GM23338 (cell line): ENCODE data around the gene XPOT. TPM values are rescaled to one million over a fixed set of nuclear protein-coding genes. Genes with fewer than 3 reads are reported as not detected.

Source experiments
- ATAC-seq: fragments of 200-7000 bp; cut with Tn5 transposase; 3 replicates; pipeline ENCODE4 v1.9.1; 2020
- DNase-seq: peaks from one replicate; pipeline ENCODE4 v3.0.0-alpha.2; 2015; ENCODE audit warnings: low spot score
- H2AFZ ChIP-seq: fragments of 200-600 bp; sonication (generic); 2 replicates; pipeline ENCODE4 v1.8.0; 2016; ENCODE audit warnings: antibody characterized with exemption, mild to moderate bottlenecking, moderate library complexity
- H3F3A ChIP-seq: fragments of 200-600 bp; sonication (generic); replicated peaks from 2 replicates; pipeline ENCODE4 v1.8.0; 2017; ENCODE audit warnings: antibody characterized with exemption, mixed run types, low read depth
- H3K27ac ChIP-seq: fragments of 200-600 bp; sonication (generic); 2 replicates; pipeline ENCODE4 v1.6.1; 2016; ENCODE audit warnings: low read depth
- H3K27me3 ChIP-seq: fragments of 200-600 bp; sonication (generic); 2 replicates; pipeline ENCODE4 v1.8.0; 2016; ENCODE audit warnings: mild to moderate bottlenecking, mixed run types, moderate library complexity; ENCODE audit not compliant: insufficient read depth
- H3K36me3 ChIP-seq: fragments of 200-600 bp; sonication (generic); 2 replicates; pipeline ENCODE4 v1.8.0; 2016; ENCODE audit warnings: mild to moderate bottlenecking; ENCODE audit not compliant: insufficient read depth
- H3K4me1 ChIP-seq: fragments of 200-600 bp; sonication (generic); 2 replicates; pipeline ENCODE4 v1.8.0; 2016; ENCODE audit warnings: mild to moderate bottlenecking, moderate library complexity; ENCODE audit not compliant: insufficient read depth
- H3K4me2 ChIP-seq: fragments of 200-600 bp; sonication (generic); 2 replicates; pipeline ENCODE4 v1.7.1; 2017; ENCODE audit warnings: mixed run types
- H3K4me3 ChIP-seq: fragments of 200-600 bp; sonication (generic); 2 replicates; pipeline ENCODE4 v1.6.1; 2016; ENCODE audit warnings: mixed run types
- H3K79me2 ChIP-seq: fragments of 200-600 bp; sonication (generic); replicated peaks from 2 replicates; pipeline ENCODE4 v1.8.0; 2017; ENCODE audit warnings: mild to moderate bottlenecking; ENCODE audit not compliant: insufficient read depth
- H3K9me2 ChIP-seq: fragments of 200-600 bp; sonication (generic); 2 replicates; pipeline ENCODE4 v1.8.0; 2017; ENCODE audit not compliant: insufficient read depth
- H4K20me1 ChIP-seq: fragments of 200-600 bp; sonication (generic); replicated peaks from 2 replicates; pipeline ENCODE4 v1.8.0; 2017; ENCODE audit warnings: mild to moderate bottlenecking; ENCODE audit not compliant: insufficient read depth
- H3K27ac Mint-ChIP-seq: 2 replicates; pipeline ENCODE4 v1.8.0; 2020; ENCODE audit warnings: inconsistent platforms, mild to moderate bottlenecking, moderate library complexity, mixed read lengths
- H3K27me3 Mint-ChIP-seq: 3 replicates; pipeline ENCODE4 v1.8.0; 2022; ENCODE audit warnings: low read depth, mild to moderate bottlenecking, moderate library complexity, mixed read lengths, inconsistent platforms; ENCODE audit not compliant: insufficient read depth, poor library complexity
- H3K36me3 Mint-ChIP-seq: 3 replicates; pipeline ENCODE4 v1.8.0; 2021; ENCODE audit warnings: low read depth, mild to moderate bottlenecking, inconsistent platforms, moderate library complexity, mixed read lengths
- H3K4me1 Mint-ChIP-seq: 3 replicates; pipeline ENCODE4 v1.8.0; 2020; ENCODE audit warnings: mild to moderate bottlenecking, inconsistent platforms, mixed read lengths
- H3K4me3 Mint-ChIP-seq: 3 replicates; pipeline ENCODE4 v1.8.0; 2021; ENCODE audit warnings: moderate library complexity, mild to moderate bottlenecking, inconsistent platforms, mixed read lengths
- H3K9me3 Mint-ChIP-seq: 3 replicates; pipeline ENCODE4 v1.8.0; 2020; ENCODE audit warnings: moderate library complexity, mild to moderate bottlenecking, inconsistent platforms, mixed read lengths
- ETS1 ChIP-seq: IDR thresholded peaks from 2 replicates; pipeline ENCODE4 v1.6.1; 2016; ENCODE audit warnings: antibody characterized with exemption
- EZH2 ChIP-seq: fragments of 200-600 bp; sonication (generic); IDR thresholded peaks from one replicate; pipeline ENCODE4 v1.8.0; 2017; ENCODE audit warnings: antibody characterized with exemption, mild to moderate bottlenecking, low read depth; ENCODE audit not compliant: unreplicated experiment
- EZH2phosphoT487 ChIP-seq: fragments of 200-600 bp; sonication (generic); IDR thresholded peaks from one replicate; pipeline ENCODE4 v1.8.1; 2018; ENCODE audit warnings: antibody characterized with exemption; ENCODE audit not compliant: unreplicated experiment
- JUNB ChIP-seq: IDR thresholded peaks from one replicate; pipeline ENCODE4 v1.6.1; 2016; ENCODE audit warnings: antibody characterized with exemption; ENCODE audit not compliant: unreplicated experiment
- NANOG ChIP-seq: IDR thresholded peaks from 2 replicates; pipeline ENCODE4 v1.6.1; 2016; ENCODE audit warnings: antibody characterized with exemption, borderline replicate concordance
- POLR2AphosphoS5 ChIP-seq: IDR thresholded peaks from 2 replicates; pipeline ENCODE4 v1.6.1; 2016; ENCODE audit warnings: antibody characterized with exemption, low read depth
- REST ChIP-seq: IDR thresholded peaks from one replicate; pipeline ENCODE4 v1.6.1; 2018; ENCODE audit warnings: antibody characterized with exemption; ENCODE audit not compliant: unreplicated experiment
- STAT1 ChIP-seq: IDR thresholded peaks from one replicate; pipeline ENCODE4 v1.6.1; 2016; ENCODE audit warnings: antibody characterized with exemption; ENCODE audit not compliant: unreplicated experiment
- ZNF331 ChIP-seq: fragments of 250-450 bp; sonication (Bioruptor Pico); IDR thresholded peaks from 2 replicates; pipeline ENCODE4 v1.5.0; 2020; ENCODE audit warnings: low read depth, mild to moderate bottlenecking, moderate library complexity
- ZNF462 ChIP-seq: fragments of 250-450 bp; sonication (Bioruptor Pico); IDR thresholded peaks from 2 replicates; pipeline ENCODE4 v1.5.0; 2020; ENCODE audit warnings: mild to moderate bottlenecking, moderate library complexity
- polyA plus RNA-seq: library from polyadenylated mRNA; unstranded; fragments of >200 nt; fragmentation: Nextera tagmentation; extraction: Ambion mirVana; gene quantifications from 2 replicates; pipeline ENCODE4 v1.2.1, GENCODE V29; 2016
- total RNA-seq: library from RNA; depleted of rRNA; stranded (reverse); fragments of >200 nt; shearing (Covaris generic); gene quantifications from 2 replicates; pipeline ENCODE4 v1.2.3, GENCODE V29; 2014

Gene XPOT
- total and polyA plus RNA-seq, 2 experiments from 2014 or later: 58.7 to 145 TPM

DNA sequence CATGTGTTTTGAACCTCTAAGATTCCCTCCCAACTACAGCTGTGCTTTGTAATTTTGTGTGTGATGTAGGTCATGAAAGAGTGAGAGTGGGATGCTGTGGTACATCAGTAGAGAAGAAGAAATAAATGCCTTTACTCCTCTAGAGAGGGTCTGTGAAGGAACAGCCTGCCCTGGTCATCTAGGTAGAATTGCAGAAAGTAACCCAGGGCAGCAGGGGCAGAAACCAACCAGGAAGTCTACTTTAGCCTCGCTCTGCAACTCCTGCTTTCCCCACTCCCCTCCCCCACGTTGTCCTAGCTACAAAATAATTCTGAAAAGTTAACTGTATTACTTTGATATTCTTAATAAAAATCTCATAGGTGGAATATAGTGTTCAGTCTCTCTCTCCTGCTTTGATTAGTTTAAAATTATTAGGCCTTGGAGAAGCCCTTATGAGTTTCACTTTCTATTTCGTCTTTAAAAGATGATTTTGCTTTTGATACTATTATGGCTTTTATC, 55.3 kb downstream of the XPOT start:
- H3K4me3 ChIP-seq: no peak overlapping the region
- no peak for TF ChIP-seq REST
- no peak overlapping the region for H2AFZ ChIP-seq
- Mint-ChIP-seq H3K27ac (peak overlapping the region; percentile 45), H3K4me3 (no peak overlapping the region), H3K36me3 (peaks cover 51% of the 10 kb centered on the region), H3K9me3 (no peaks in the 10 kb centered on the region), H3K4me1 (peaks cover 9% of the 10 kb centered on the region), H3K27me3 (no peaks in the 10 kb centered on the region)
- H3K27ac ChIP-seq: peak overlapping the region; percentile 30; the same call in 1 of the 2 replicates
- peaks cover 61% of the 10 kb centered on the region for H3K79me2 ChIP-seq
- peaks cover 8% of the 10 kb centered on the region; the same call in 1 of the 2 replicates for H4K20me1 ChIP-seq
- H3K9me2 ChIP-seq: no peaks in the 10 kb centered on the region
- no peaks in the 10 kb centered on the region for H3F3A ChIP-seq
- ATAC-seq: peak; percentile 41; the same call in 1 of the 3 replicates
- no peak overlapping the region for H3K4me2 ChIP-seq
- peaks cover 6% of the 10 kb centered on the region; the same call in 1 of the 2 replicates for H3K4me1 ChIP-seq
- peaks cover 9% of the 10 kb centered on the region; the same call in 1 of the 2 replicates for H3K36me3 ChIP-seq
- DNase-seq: peak; percentile 17
- no peaks in the 10 kb centered on the region for H3K27me3 ChIP-seq

GRCh38 chr12:64461634-64462414, 57.6 kb downstream of the XPOT start:
- DNase-seq (no peak), ATAC-seq (no peak)
- no peaks in the 10 kb centered on the region for H3K27me3 ChIP-seq
- no peak overlapping the region for H2AFZ ChIP-seq
- no peak overlapping the region for H3K4me3 ChIP-seq
- peaks cover 63% of the 10 kb centered on the region for H3K36me3 Mint-ChIP-seq
- H3K4me1 ChIP-seq: peaks cover 6% of the 10 kb centered on the region; the same call in 1 of the 2 replicates
- no peaks in the 10 kb centered on the region for H3K27me3 Mint-ChIP-seq
- no peaks in the 10 kb centered on the region for H3K9me3 Mint-ChIP-seq
- no peak overlapping the region for H3K4me2 ChIP-seq
- H3K4me1 Mint-ChIP-seq: peaks cover 9% of the 10 kb centered on the region
- H3K27ac ChIP-seq: 0 out of 2 replicates have a peak overlapping the region, but pooled peaks have one; percentile 21
- H3K79me2 ChIP-seq: peaks cover 37% of the 10 kb centered on the region
- H3K9me2 ChIP-seq: no peaks in the 10 kb centered on the region
- H3K27ac Mint-ChIP-seq: no peak overlapping the region
- H3K36me3 ChIP-seq: peaks cover 25% of the 10 kb centered on the region; the same call in 1 of the 2 replicates
- H3K4me3 Mint-ChIP-seq: no peak overlapping the region
- no peaks in the 10 kb centered on the region for H3F3A ChIP-seq
- peaks cover 8% of the 10 kb centered on the region for H4K20me1 ChIP-seq
- TF ChIP-seq ZNF462 (no peak), NANOG (no peak), EZH2 (no peak), STAT1 (no peak), ZNF331 (CRISPR knock-in tag) (no peak), JUNB (no peak), ETS1 (no peak), POLR2AphosphoS5 (no peak), EZH2phosphoT487 (no peak)
